Coronary artery (tissue), 2 donors: ENCODE results near the gene OR8B4.

ENCODE experiments used
- DNase-seq: peaks from one replicate; pipeline ENCODE4 v3.0.0-alpha.2; 2017; ENCODE audit warnings: low spot score
- H3K27ac ChIP-seq, 2 donors: fragments of 200-600 bp; sonication (generic); one replicate each; pipeline ENCODE4 v1.5.1; 2016 to 2019
- H3K4me3 ChIP-seq: fragments of 200-600 bp; sonication (generic); 2 replicates; pipeline ENCODE4 v1.5.1; 2016; ENCODE audit warnings: mild to moderate bottlenecking, moderate library complexity
- TF ChIP-seq, protein P1 (sequence below): fragments of 200-600 bp; sonication (generic); IDR thresholded peaks from one replicate; pipeline ENCODE4 v1.5.1; 2019; ENCODE audit warnings: antibody characterized with exemption

The OR8B4 gene, protein sequence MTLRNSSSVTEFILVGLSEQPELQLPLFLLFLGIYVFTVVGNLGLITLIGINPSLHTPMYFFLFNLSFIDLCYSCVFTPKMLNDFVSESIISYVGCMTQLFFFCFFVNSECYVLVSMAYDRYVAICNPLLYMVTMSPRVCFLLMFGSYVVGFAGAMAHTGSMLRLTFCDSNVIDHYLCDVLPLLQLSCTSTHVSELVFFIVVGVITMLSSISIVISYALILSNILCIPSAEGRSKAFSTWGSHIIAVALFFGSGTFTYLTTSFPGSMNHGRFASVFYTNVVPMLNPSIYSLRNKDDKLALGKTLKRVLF

DNA sequence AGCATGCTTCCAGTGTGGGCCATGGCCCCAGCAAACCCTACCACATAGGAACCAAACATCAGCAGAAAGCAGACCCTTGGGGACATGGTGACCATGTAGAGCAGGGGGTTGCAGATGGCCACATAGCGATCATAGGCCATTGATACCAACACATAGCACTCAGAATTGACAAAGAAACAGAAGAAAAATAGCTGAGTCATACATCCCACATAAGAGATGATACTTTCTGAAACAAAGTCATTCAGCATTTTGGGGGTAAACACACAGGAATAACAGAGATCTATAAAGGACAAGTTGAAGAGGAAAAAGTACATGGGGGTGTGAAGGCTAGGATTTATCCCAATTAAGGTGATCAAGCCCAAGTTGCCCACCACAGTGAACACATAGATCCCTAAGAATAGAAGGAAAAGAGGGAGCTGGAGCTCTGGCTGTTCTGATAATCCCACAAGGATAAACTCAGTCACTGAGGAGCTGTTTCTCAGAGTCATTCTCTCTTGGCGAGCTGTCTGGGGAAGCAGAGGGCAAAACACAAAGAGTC, at the start of gene OR8B4:
TSS of gene OR8B4 (minus strand) at position 488 of the 538 bp plus-strand sequence. CDS start at position 488, 0 bp downstream.
- TF ChIP-seq, protein P1, sequence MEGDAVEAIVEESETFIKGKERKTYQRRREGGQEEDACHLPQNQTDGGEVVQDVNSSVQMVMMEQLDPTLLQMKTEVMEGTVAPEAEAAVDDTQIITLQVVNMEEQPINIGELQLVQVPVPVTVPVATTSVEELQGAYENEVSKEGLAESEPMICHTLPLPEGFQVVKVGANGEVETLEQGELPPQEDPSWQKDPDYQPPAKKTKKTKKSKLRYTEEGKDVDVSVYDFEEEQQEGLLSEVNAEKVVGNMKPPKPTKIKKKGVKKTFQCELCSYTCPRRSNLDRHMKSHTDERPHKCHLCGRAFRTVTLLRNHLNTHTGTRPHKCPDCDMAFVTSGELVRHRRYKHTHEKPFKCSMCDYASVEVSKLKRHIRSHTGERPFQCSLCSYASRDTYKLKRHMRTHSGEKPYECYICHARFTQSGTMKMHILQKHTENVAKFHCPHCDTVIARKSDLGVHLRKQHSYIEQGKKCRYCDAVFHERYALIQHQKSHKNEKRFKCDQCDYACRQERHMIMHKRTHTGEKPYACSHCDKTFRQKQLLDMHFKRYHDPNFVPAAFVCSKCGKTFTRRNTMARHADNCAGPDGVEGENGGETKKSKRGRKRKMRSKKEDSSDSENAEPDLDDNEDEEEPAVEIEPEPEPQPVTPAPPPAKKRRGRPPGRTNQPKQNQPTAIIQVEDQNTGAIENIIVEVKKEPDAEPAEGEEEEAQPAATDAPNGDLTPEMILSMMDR = no peak
- DNase-seq = no peak
- Histone ChIP-seq H3K27ac (no peak within 1 kb of the TSS), H3K4me3 (no peak within 1 kb of the TSS)

DNA sequence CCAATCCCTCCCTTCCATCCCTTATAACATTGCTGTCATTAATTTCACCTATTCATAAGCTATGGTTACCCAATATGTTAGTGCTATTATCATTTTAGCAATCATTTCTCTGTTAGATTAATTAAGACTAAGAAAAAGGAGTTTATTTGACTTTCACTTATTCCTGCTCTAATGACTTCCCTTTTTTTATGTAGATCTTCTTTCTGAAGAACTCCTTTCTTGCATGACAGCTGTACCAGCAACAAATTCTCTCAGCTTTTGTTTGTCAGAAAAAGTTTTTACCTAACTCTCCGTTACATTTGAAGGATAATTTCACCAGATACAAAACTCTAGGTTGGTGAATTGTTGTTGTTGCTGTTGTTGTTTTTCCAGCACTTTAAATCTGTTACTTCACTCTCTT, 49.4 kb upstream of the OR8B4 start:
- TF ChIP-seq, protein P1 = no peak
- no peak overlapping the region for H3K27ac ChIP-seq
- H3K4me3 ChIP-seq = no peak overlapping the region
- DNase-seq = no peak

DNA sequence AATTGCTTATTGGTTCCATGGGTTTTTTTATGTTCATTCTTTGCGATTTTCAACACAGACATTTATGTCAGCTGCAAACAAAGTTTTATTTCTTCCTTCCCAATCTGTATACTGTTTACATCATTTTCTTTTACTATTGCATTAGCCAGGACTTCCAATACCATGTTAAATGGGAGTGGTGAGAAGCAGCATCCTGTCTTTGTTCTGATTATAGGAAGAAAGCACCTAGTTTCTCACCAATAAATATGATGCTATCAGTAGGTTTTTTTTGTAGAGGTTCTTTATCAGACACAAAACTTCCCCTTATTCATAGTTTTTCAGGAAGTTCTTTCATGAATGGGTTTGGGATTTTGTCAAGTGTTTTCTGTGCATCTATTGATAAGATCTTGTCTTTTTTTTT, 48.8 kb upstream of the OR8B4 start:
- TF ChIP-seq, protein P1 = no peak
- H3K27ac ChIP-seq = no peak overlapping the region
- no peak overlapping the region for H3K4me3 ChIP-seq
- no peak for DNase-seq

DNA sequence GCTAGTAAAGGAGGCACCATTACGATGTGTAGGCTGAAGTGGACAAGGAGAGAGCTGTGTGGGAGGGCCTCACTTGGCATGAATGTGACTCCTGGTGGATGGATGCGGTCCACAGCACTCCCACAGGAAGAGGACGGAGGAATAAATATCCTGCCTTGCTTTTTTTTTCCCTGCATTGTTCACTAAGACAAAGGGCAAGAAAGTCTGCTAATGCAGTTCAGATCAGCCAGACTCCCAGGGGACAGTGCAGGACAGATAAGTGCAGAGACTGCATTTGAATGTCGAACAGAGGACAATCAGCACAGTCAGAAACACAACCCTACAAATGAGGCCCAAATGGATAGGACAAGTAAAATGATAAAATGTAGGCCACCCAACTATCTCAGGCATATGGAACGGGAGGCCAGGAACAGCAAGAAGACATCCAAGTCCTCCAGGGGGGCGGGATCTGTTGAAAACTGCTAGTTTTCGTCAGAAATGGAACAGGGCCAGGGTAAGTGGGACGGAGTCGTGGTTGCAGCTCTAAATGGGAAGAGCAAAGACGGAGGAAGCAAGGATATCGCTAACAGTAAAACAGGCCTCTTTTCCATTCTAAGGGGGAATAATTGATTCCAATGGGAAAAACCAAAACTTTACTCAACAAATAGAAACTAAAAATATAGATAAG, 46.0 kb upstream of the OR8B4 start:
- DNase-seq = no peak
- TF ChIP-seq, protein P1 = no peak

DNA sequence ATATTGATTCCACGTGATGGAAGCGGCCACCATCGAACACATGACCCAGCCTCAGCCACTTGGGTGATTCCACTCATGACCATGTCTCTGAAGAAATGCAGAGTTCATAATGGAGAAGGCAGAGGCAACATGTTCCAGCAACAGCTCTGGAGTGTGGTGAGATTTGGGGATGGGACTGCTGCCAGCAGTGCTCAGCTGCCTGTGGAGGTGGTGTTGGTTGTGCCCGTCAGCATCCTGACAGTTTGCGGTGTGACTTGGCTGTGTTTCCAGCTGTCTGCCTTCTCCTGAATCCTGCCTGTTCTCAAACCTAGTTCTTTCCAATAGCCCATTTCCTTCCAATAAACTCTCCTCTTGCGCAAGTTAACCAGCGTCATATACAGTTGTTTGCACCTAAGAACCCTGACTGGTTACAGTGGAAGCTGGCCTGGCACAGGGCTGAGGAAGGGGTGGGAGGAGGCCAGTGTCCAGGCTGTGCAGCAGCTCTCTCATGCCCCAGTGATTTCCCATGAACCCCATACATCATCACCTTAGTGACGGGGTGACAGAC, 42.8 kb upstream of the OR8B4 start:
- no peak overlapping the region for H3K4me3 ChIP-seq
- no peak for DNase-seq
- TF ChIP-seq, protein P1 = no peak
- no peak overlapping the region for H3K27ac ChIP-seq

More for the DNA sequence above, 46.0 kb upstream of the OR8B4 start:
- H3K27ac ChIP-seq = peak overlapping the region in 1 of 2 donors; percentile 4
- no peak overlapping the region for H3K4me3 ChIP-seq

DNA sequence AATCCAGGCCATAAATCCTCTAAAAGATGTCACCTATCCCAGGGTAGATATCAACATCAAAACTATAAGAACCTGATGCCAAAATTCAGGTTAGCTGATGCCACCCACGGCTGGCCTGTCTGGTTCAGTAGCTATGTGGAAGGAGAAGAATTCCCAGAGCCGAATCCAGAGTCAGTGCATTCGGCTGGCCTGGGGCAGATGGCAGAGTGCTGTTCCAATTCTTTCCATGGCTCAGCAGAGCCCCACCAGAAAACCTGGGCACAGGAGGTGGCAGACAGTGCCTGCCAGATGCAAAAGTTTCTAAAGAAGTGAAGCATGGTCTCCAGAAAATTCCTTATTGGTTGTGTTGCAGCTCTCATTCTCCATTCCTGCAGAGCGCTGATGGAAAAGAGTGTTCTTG, 40.7 kb upstream of the OR8B4 start:
- H3K27ac ChIP-seq = no peak overlapping the region
- TF ChIP-seq, protein P1 = no peak
- no peak for DNase-seq
- H3K4me3 ChIP-seq = no peak overlapping the region
